ENCODE results near the gene RAI1. TPM values are rescaled to one million over a fixed set of nuclear protein-coding genes. Genes with fewer than 3 reads are reported as not detected.

RAI1 gene
- total and polyA plus RNA-seq, 12 donors: 4.2 to 37.3 (median 26.9) TPM

DNA sequence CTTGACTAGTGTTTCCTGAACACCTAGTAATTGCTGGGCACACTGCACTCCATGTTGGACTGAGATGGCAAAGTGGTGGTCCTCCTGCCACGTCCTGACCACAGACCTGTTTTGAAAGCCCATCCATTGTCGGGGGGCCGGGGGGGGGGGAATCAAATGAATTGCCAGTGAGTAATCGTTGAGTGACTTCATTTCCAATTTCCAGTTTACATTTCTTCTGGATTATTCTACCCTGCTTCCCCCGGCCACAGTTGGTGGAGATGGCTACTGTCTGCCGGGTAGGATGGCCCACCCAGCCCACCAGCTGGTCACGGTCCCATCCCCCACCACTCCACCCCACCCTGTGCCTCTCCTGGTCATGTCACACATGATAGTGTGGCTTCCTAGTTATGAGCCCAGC is 18.2 kb downstream of the RAI1 start:
- H3K27ac ChIP-seq: peak overlapping the region in 3 of 5 donors; percentile 11 to 98 (median 49)
- DNase-seq: no peak
- TF ChIP-seq, protein P1, sequence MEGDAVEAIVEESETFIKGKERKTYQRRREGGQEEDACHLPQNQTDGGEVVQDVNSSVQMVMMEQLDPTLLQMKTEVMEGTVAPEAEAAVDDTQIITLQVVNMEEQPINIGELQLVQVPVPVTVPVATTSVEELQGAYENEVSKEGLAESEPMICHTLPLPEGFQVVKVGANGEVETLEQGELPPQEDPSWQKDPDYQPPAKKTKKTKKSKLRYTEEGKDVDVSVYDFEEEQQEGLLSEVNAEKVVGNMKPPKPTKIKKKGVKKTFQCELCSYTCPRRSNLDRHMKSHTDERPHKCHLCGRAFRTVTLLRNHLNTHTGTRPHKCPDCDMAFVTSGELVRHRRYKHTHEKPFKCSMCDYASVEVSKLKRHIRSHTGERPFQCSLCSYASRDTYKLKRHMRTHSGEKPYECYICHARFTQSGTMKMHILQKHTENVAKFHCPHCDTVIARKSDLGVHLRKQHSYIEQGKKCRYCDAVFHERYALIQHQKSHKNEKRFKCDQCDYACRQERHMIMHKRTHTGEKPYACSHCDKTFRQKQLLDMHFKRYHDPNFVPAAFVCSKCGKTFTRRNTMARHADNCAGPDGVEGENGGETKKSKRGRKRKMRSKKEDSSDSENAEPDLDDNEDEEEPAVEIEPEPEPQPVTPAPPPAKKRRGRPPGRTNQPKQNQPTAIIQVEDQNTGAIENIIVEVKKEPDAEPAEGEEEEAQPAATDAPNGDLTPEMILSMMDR (IDR thresholded peaks at IDR 0.05): no peak
- TF ChIP-seq POLR2A (IDR thresholded peaks at IDR 0.05): no peak
- H3K36me3 ChIP-seq (replicated peaks in 1 of 2): no peaks in the 10 kb centered on the region
- intact Hi-C loops (cut with DNase I): no loop called here
- no peaks in the 10 kb centered on the region for H3K27me3 ChIP-seq
- peaks cover 36 to 88% of the 10 kb centered on the region in 2 donors for H3K4me1 ChIP-seq (replicated peaks in 1 of 2)
- 77 to 81% (median 80%) methylated on average over 7 of the region's 7 CpGs for WGBS, 4 donors
- H3K4me3 ChIP-seq: no peak overlapping the region
- no peaks in the 10 kb centered on the region for H3K9me3 ChIP-seq (replicated peaks in 1 of 3)

DNA sequence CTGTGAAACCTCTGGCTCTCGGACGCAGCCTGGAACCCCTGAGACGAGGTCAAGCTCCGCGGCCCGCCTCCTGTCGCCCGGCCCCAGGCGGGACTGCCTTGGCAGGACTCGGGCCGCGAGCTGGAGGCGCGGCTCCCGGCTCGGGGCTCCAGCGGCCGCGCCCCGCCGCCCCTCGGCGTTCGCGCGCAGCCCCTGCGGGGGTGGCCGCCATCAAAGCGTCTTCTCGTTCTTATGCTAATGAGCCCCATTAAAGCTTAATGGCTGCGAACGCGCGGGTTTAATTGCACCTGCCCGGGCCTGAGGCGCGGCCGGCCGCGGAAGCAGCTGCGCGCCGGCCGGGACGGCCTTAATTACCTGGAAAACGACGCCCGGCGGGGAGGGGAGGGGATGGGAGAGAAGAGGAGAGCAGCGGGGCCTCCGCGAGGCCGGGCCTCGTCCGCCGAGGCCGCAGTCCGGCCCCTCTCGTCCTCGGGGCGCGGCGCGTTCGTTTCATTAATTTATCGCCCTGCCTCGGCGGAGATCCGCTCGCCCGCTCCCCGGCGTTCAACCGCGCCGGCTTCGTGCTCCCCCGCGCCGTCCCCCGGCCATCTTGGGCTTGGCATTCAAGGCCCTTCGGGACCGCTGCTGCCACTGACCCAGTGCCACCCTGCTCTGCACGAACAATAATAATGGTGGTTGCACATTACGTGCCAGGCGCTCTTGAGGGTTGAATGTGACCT is 19.2 kb downstream of the RAI1 start:
- no peaks in the 10 kb centered on the region for H3K9me3 ChIP-seq (replicated peaks in 1 of 3)
- no peaks in the 10 kb centered on the region for H3K36me3 ChIP-seq (replicated peaks in 1 of 2)
- TF ChIP-seq, protein P1 (IDR thresholded peaks at IDR 0.05): no peak
- no peaks in the 10 kb centered on the region for H3K27me3 ChIP-seq
- peak overlapping the region in 3 of 5 donors; percentile 1 to 98 (median 49) for H3K27ac ChIP-seq
- peak in 1 of 7 donors; percentile 51 for DNase-seq
- peak overlapping the region in 1 of 4 donors; percentile 38 for H3K4me3 ChIP-seq
- 39 to 74% (median 58%) methylated on average over 24 to 86 of the region's 86 CpGs for WGBS, 4 donors
- H3K4me1 ChIP-seq (replicated peaks in 1 of 2): peaks cover 34 to 83% of the 10 kb centered on the region in 2 donors
- intact Hi-C loops (cut with DNase I): no loop called here

DNA sequence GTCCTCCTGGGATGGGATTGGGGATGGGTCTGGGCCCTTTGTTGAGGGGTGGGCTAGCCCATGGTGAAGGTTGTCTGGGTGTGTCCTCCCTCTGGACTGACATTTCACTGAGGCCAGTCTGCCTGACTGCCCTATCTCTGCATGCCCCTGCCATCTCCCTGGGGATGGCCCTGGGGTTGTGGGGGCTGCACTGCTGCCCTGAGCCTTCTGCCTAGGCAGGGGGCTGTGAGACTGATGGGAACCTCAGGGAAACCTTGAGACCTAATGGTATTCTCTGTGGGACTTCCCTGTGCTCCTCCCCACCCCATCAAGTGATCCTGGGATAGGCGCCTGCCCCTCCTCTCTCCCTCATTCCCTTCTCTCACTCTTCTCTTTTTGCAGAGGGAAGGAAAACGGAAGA is 19.9 kb downstream of the RAI1 start:
- no peaks in the 10 kb centered on the region for H3K27me3 ChIP-seq
- DNase-seq: no peak
- no peak overlapping the region for H3K4me3 ChIP-seq
- H3K36me3 ChIP-seq (replicated peaks in 1 of 2): no peaks in the 10 kb centered on the region
- H3K27ac ChIP-seq: no peak overlapping the region
- WGBS, 4 donors: 85 to 92% (median 88%) methylated on average over 2 of the region's 2 CpGs
- H3K4me1 ChIP-seq (replicated peaks in 1 of 2): peaks cover 31 to 76% of the 10 kb centered on the region in 2 donors
- no peak for TF ChIP-seq POLR2A (IDR thresholded peaks at IDR 0.05)
- TF ChIP-seq, protein P1 (IDR thresholded peaks at IDR 0.05): no peak
- no peaks in the 10 kb centered on the region for H3K9me3 ChIP-seq (replicated peaks in 1 of 3)
- intact Hi-C loops (cut with DNase I): no loop called here

GRCh38 chr17:17701658-17702057 is 20.4 kb downstream of the RAI1 start:
- Histone ChIP-seq H3K4me1 (replicated peaks in 1 of 2) (peaks cover 30 to 70% of the 10 kb centered on the region in 2 donors), H3K4me3 (no peak overlapping the region), H3K27me3 (no peaks in the 10 kb centered on the region), H3K27ac (no peak overlapping the region), H3K9me3 (replicated peaks in 1 of 3) (no peaks in the 10 kb centered on the region), H3K36me3 (replicated peaks in 1 of 2) (no peaks in the 10 kb centered on the region)
- WGBS, 4 donors: 72 to 83% (median 74%) methylated on average over 5 of the region's 5 CpGs
- no peak for DNase-seq
- intact Hi-C loops (cut with DNase I): no loop called here
- no peak for TF ChIP-seq POLR2A (IDR thresholded peaks at IDR 0.05)
- TF ChIP-seq, protein P1 (IDR thresholded peaks at IDR 0.05): peak in 1 of 6 experiments; percentile 14

All from adrenal gland (tissue), 12 donors.